ENCODE measurements around the gene PRELP.

Gene PRELP

GRCh38 chr1:203467550-203467921 lies 8.1 kb upstream of the PRELP start:
- H3K27me3 ChIP-seq (ENCODE audit: insufficient read depth, poor library complexity, severe bottlenecking): no peaks in the 10 kb centered on the region
- no peak overlapping the region for H3K27ac ChIP-seq (ENCODE audit: poor library complexity, severe bottlenecking)
- ATAC-seq (ENCODE audit: low read depth) (no peak), DNase-seq (ENCODE audit: low spot score) (no peak)
- TF ChIP-seq CTCF (IDR thresholded peaks at IDR 0.05; ENCODE audit: poor library complexity, severe bottlenecking): no peak
- H3K9me3 ChIP-seq (ENCODE audit: severe bottlenecking): no peaks in the 10 kb centered on the region
- H3K4me1 ChIP-seq (ENCODE audit: insufficient read depth, poor library complexity, severe bottlenecking): peaks cover 2% of the 10 kb centered on the region
- no peaks in the 10 kb centered on the region for H3K36me3 ChIP-seq (ENCODE audit: low read depth)
- H3K4me3 ChIP-seq (ENCODE audit: severe bottlenecking): no peak overlapping the region

- no peak for TF ChIP-seq CTCF (IDR thresholded peaks at IDR 0.05; ENCODE audit: poor library complexity, severe bottlenecking)
- no peak for ATAC-seq (ENCODE audit: low read depth)
- Histone ChIP-seq H3K9me3 (ENCODE audit: severe bottlenecking) (no peaks in the 10 kb centered on the region), H3K27ac (ENCODE audit: poor library complexity, severe bottlenecking) (no peak overlapping the region), H3K4me3 (ENCODE audit: severe bottlenecking) (no peak overlapping the region), H3K4me1 (ENCODE audit: insufficient read depth, poor library complexity, severe bottlenecking) (no peaks in the 10 kb centered on the region), H3K27me3 (ENCODE audit: insufficient read depth, poor library complexity, severe bottlenecking) (no peaks in the 10 kb centered on the region), H3K36me3 (ENCODE audit: low read depth) (no peaks in the 10 kb centered on the region)
- no peak for DNase-seq (ENCODE audit: low spot score)
Observed at GRCh38 chr1:203468326-203468725, 7.3 kb upstream of the PRELP start.

- H3K27ac ChIP-seq (ENCODE audit: poor library complexity, severe bottlenecking): no peak overlapping the region
- no peaks in the 10 kb centered on the region for H3K27me3 ChIP-seq (ENCODE audit: insufficient read depth, poor library complexity, severe bottlenecking)
- H3K36me3 ChIP-seq (ENCODE audit: low read depth): no peaks in the 10 kb centered on the region
- H3K9me3 ChIP-seq (ENCODE audit: severe bottlenecking): no peaks in the 10 kb centered on the region
- ATAC-seq (ENCODE audit: low read depth) (no peak), DNase-seq (ENCODE audit: low spot score) (no peak)
- no peaks in the 10 kb centered on the region for H3K4me1 ChIP-seq (ENCODE audit: insufficient read depth, poor library complexity, severe bottlenecking)
- H3K4me3 ChIP-seq (ENCODE audit: severe bottlenecking): no peak overlapping the region
- no peak for TF ChIP-seq CTCF (IDR thresholded peaks at IDR 0.05; ENCODE audit: poor library complexity, severe bottlenecking)
Observed at GRCh38 chr1:203470240-203470639, 5.4 kb upstream of the PRELP start.

- H3K9me3 ChIP-seq (ENCODE audit: severe bottlenecking): no peaks in the 10 kb centered on the region
Observed at GRCh38 chr1:203471841-203472240, 3.8 kb upstream of the PRELP start.

GRCh38 chr1:203473281-203473680 lies 2.3 kb upstream of the PRELP start:
- Histone ChIP-seq H3K4me1 (ENCODE audit: insufficient read depth, poor library complexity, severe bottlenecking) (no peaks in the 10 kb centered on the region), H3K4me3 (ENCODE audit: severe bottlenecking) (no peak overlapping the region), H3K9me3 (ENCODE audit: severe bottlenecking) (no peaks in the 10 kb centered on the region), H3K27me3 (ENCODE audit: insufficient read depth, poor library complexity, severe bottlenecking) (no peaks in the 10 kb centered on the region), H3K36me3 (ENCODE audit: low read depth) (no peaks in the 10 kb centered on the region), H3K27ac (ENCODE audit: poor library complexity, severe bottlenecking) (no peak overlapping the region)
- ATAC-seq (ENCODE audit: low read depth): no peak
- no peak for DNase-seq (ENCODE audit: low spot score)
- no peak for TF ChIP-seq CTCF (IDR thresholded peaks at IDR 0.05; ENCODE audit: poor library complexity, severe bottlenecking)

More at GRCh38 chr1:203471841-203472240, 3.8 kb upstream of the PRELP start:
- ATAC-seq (ENCODE audit: low read depth): no peak
- Histone ChIP-seq H3K27me3 (ENCODE audit: insufficient read depth, poor library complexity, severe bottlenecking) (no peaks in the 10 kb centered on the region), H3K4me3 (ENCODE audit: severe bottlenecking) (no peak overlapping the region), H3K4me1 (ENCODE audit: insufficient read depth, poor library complexity, severe bottlenecking) (no peaks in the 10 kb centered on the region), H3K36me3 (ENCODE audit: low read depth) (no peaks in the 10 kb centered on the region), H3K27ac (ENCODE audit: poor library complexity, severe bottlenecking) (no peak overlapping the region)
- no peak for TF ChIP-seq CTCF (IDR thresholded peaks at IDR 0.05; ENCODE audit: poor library complexity, severe bottlenecking)
- DNase-seq (ENCODE audit: low spot score): no peak

Measured in RWPE2 (cell line).